ENCODE results near the gene LEMD2.

The LEMD2 gene

GRCh38 chr6:33819021-33819420, 30.1 kb upstream of the LEMD2 start:
- no peak for DNase-seq

GRCh38 chr6:33818293-33818692, 29.4 kb upstream of the LEMD2 start:
- DNase-seq: no peak

- no peak for DNase-seq
Observed at GRCh38 chr6:33817489-33817888, 28.6 kb upstream of the LEMD2 start.

GRCh38 chr6:33816911-33817310, 28.0 kb upstream of the LEMD2 start:
- no peak for DNase-seq

GRCh38 chr6:33815854-33816253, 26.9 kb upstream of the LEMD2 start:
- no peak for DNase-seq

- DNase-seq: no peak
Observed at GRCh38 chr6:33813990-33814985, 25.4 kb upstream of the LEMD2 start.

- DNase-seq: no peak
Observed at GRCh38 chr6:33813246-33813904, 24.4 kb upstream of the LEMD2 start.

- DNase-seq: no peak
Observed at GRCh38 chr6:33812669-33813068, 23.7 kb upstream of the LEMD2 start.

GRCh38 chr6:33809594-33809993, 20.7 kb upstream of the LEMD2 start:
- no peak for DNase-seq

GRCh38 chr6:33808641-33809180, 19.8 kb upstream of the LEMD2 start:
- DNase-seq: no peak

- DNase-seq: no peak
Observed at GRCh38 chr6:33807606-33808005, 18.7 kb upstream of the LEMD2 start.

GRCh38 chr6:33806841-33807240, 17.9 kb upstream of the LEMD2 start:
- DNase-seq: no peak

- no peak for DNase-seq
Observed at GRCh38 chr6:33803571-33804053, 14.7 kb upstream of the LEMD2 start, which contains the start of gene MLN. TSS of gene MLN (minus strand) at chr6:33804003. CDS start at chr6:33801163, 2,840 bp downstream.

- no peak for DNase-seq
Observed at GRCh38 chr6:33802186-33802958, 13.4 kb upstream of the LEMD2 start.

- no peak for DNase-seq
Observed at GRCh38 chr6:33801611-33802010, 12.7 kb upstream of the LEMD2 start.

- no peak for DNase-seq
Observed at GRCh38 chr6:33800248-33800969, 11.5 kb upstream of the LEMD2 start.

- no peak for DNase-seq
Observed at GRCh38 chr6:33799454-33800113, 10.7 kb upstream of the LEMD2 start.

- DNase-seq: no peak
Observed at GRCh38 chr6:33798343-33798848, 9.5 kb upstream of the LEMD2 start.

- no peak for DNase-seq
Observed at GRCh38 chr6:33797626-33798342, 8.9 kb upstream of the LEMD2 start.

- no peak for DNase-seq
Observed at GRCh38 chr6:33794910-33795623, 6.1 kb upstream of the LEMD2 start.
